ENCODE measurements around the gene SMG1.
"Not testable (repeated sequence)": the region's sequence is repeated elsewhere in the genome, so short reads cannot be mapped to it uniquely, and the experiment has no call there.

Gene SMG1

GRCh38 chr16:18925986-18926865, at the start of gene SMG1:
TSS of gene SMG1 (minus strand) at chr16:18926408. CDS start at chr16:18926041, 367 bp downstream.
- peak; percentile 90 for DNase-seq (ENCODE audit: low read depth)

DNA sequence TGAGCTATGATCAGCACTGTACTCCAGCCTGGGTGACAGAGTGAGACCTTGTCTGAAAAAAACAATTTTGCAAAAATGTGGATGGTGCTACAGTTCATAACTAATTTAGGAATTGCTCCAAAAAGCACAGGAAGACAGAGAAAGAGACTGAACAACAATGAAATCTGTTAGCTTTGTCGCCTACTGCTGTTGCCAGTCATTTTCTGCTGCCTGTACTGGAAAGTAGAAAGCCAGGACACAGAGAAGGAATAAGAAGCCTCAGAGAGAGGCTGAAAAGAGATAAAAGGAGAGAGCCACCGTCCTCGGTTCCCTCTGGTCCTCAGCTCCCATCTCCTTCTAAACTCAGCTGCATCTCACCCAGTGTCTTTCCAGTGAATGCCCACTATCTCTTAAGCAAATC, 48.9 kb upstream of the SMG1 start:
- no peak for DNase-seq (ENCODE audit: low read depth)

DNA sequence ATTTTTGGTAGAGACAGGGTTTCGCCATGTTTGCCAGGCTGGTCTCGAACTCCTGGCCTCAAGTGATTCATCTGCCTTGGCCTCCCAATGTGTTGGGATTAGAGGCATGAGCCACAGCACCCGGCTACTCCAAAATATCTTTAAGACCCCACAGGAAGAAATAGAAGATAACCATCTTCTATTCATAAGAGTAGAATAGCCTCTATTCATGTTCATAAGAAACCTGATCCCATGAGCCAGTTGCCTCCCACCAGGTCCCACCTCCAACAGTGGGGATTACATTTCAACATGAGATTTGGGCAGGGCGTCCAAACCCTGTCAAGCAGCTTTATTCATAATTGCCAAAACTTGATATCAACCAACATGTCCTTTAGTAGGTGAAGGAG, 43.6 kb upstream of the SMG1 start:
- no peak for DNase-seq (ENCODE audit: low read depth)

- peak; percentile 61 for DNase-seq (ENCODE audit: low read depth)
These were observed 43.0 kb upstream of the SMG1 start for GRCh38 chr16:18969050-18969854.

DNA sequence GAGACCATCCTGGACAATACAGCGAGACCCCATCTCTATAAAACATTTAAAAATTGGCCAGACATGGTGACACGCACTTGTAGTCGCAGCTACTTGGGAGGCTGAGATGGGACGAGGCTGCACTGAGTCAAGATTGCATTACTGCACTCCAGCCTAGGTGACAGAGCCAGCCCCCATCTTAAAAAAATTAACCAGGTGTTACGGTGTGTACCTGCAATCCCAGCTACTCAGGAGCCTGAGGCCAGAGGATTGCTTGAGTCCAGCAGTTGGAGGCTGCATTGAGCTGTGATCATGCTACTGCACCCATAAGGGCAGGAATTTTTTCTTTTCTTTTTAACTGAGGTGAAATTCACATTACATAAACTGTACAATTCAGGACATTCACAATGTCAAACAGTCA, 40.6 kb upstream of the SMG1 start:
- no peak for DNase-seq (ENCODE audit: low read depth)

GRCh38 chr16:18965555-18965954, 39.3 kb upstream of the SMG1 start:
- no peak for DNase-seq (ENCODE audit: low read depth)

DNA sequence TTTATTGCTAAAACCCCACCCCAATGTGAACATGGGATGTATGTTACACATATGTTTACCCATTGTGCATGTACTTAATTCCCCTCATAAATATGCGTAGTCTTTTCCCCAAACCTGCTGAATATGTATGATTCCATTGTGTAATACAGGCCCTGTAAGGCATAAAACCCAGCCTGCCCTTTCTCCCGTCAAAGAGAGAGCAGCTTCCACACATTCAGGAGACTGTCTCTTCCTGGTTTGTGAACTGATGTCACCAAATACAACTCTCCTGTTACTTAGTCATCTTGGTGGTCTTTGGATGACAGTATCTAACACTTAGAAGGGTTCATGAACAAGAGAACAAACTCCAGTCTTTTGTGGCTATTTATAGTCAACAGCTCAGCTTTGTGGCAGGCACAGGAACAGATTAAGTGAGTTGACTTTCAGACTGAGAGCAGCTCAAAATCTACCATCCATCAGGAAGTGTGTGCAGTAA, 32.9 kb upstream of the SMG1 start:
- DNase-seq (ENCODE audit: low read depth) = no peak

- DNase-seq (ENCODE audit: low read depth) = no peak
These were observed 32.4 kb upstream of the SMG1 start for GRCh38 chr16:18958621-18959029.

GRCh38 chr16:18956658-18957241, 30.5 kb upstream of the SMG1 start:
- not testable (repeated sequence) for DNase-seq (ENCODE audit: low read depth)

- DNase-seq (ENCODE audit: low read depth) = not testable (repeated sequence)
These were observed 29.8 kb upstream of the SMG1 start for GRCh38 chr16:18955874-18956580.

GRCh38 chr16:18953547-18953946, 27.3 kb upstream of the SMG1 start:
- DNase-seq (ENCODE audit: low read depth) = no peak

GRCh38 chr16:18950469-18951185, 24.4 kb upstream of the SMG1 start:
- DNase-seq (ENCODE audit: low read depth) = no peak

DNA sequence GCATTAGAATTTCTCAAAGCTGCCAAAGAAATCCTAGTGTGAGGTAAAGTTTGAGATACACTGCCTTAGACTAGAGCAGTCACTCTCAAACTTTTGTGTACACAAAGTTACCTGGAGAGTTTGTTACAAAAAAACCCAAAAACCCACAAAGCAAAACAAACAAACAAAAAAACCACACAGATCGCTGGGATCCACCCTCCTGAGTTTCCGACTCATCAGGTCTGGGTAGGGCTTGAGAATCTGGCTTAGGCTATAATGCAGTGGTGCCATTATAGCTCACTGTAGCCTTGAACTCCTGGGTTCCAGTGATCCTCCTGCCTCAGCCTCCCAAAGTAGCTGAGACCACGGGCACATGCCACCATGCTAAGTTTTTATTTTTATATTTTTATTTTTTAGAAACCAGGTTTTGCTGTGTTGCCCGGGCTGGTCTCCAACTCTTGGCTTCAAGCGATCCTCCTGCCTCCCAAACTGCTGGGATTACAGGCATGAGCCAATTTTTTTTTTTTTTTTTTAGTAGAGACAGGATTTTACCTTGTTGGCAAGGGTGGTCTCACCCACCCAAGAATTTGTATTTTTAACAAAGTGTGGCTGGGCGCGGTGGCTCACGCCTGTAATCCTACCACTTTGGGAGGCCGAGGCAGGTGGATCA, 22.3 kb upstream of the SMG1 start:
- DNase-seq (ENCODE audit: low read depth) = no peak

DNA sequence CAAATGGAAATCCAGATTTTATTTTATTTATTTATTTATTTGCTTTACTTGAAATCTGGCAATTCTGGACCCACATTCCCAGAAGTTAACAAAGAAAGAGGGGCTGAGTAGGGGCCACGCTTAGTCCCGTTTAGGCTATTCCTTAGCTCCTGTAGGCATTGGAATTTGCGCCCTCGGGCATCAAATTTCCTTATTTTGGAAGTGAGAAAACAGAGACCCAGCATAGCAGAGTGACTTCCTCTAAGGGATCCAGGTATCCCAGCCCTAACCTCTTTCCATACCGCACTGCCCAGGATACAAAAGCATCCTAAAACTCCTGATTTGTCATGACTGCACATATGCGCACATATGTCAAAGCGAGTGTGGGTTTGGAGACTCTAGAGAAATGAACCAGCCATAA, 19.0 kb upstream of the SMG1 start:
- DNase-seq (ENCODE audit: low read depth) = no peak

DNA sequence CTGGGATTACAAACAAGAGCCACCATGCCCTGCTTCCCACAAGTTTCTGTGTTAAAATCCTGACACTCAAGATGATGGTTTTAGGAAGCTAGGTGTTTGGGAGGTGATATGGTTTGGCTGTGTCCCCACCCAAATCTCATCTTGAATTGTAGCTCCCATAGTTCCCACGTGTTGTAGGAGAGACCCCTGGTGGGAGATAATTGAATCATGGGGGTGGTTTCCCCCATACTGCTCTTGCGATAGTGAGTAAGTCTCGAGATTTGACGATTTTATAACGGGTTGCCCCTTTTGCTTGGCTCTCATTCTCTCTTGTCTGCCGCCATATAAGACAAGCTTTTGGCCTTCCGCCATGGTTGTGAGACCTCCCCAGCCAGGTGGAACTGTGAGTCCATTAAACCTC, 17.2 kb upstream of the SMG1 start:
- no peak for DNase-seq (ENCODE audit: low read depth)

DNA sequence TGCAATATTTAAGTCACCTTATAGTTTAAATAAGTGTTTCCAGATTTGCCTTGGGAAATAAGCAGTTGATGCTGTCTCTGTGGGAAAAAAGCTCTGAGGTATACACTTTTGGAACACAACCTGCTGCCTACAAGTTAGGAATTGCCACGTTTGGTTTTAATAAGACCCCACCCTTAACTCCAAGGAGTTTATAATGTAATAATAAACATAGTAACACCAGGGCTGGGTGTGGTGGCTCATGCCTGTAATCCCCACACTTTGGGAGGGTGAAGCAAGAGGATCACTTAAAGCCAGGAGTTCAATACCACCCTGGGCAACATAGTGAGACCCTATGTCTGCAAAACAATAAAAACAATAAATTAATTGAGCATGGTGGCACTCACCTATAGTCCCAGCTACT, 15.9 kb upstream of the SMG1 start:
- no peak for DNase-seq (ENCODE audit: low read depth)

- no peak for DNase-seq (ENCODE audit: low read depth)
These were observed 15.3 kb upstream of the SMG1 start for GRCh38 chr16:18941471-18941870.

GRCh38 chr16:18938986-18939385, 12.8 kb upstream of the SMG1 start:
- no peak for DNase-seq (ENCODE audit: low read depth)

GRCh38 chr16:18937390-18937789, 11.2 kb upstream of the SMG1 start:
- DNase-seq (ENCODE audit: low read depth) = no peak

GRCh38 chr16:18936727-18937340, 10.6 kb upstream of the SMG1 start:
- no peak for DNase-seq (ENCODE audit: low read depth)
